ENCODE data around the gene L3MBTL4.
"Not testable (repeated sequence)": the region's sequence is repeated elsewhere in the genome, so short reads cannot be mapped to it uniquely, and the experiment has no call there.

The L3MBTL4 gene

GRCh38 chr18:6294148-6294784 lies 120.4 kb downstream of the L3MBTL4 start:
- DNase-seq, result peak; percentile 17

DNA sequence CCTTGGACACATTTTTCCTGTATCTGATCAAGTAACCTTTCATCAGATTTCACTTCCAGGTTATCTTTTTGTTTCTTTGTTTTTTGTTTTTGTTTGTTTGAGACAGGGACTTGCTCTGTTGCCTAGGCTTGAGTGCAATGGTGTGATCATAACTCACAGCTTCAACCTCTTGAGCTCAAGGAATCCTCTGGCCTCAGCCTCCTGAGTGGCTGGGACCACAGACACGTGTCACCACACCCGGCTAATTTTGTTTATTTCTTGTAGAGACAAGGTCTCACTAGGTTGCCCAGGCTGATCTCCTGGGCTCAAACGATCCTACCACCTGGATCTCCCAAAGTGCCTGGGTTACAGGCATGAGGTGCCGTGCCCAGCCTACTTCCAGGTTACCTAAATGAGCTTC lies 124.9 kb downstream of the L3MBTL4 start:
- no peak for DNase-seq

- DNase-seq, result no peak
Measured at GRCh38 chr18:6286585-6286984, 128.1 kb downstream of the L3MBTL4 start.

DNA sequence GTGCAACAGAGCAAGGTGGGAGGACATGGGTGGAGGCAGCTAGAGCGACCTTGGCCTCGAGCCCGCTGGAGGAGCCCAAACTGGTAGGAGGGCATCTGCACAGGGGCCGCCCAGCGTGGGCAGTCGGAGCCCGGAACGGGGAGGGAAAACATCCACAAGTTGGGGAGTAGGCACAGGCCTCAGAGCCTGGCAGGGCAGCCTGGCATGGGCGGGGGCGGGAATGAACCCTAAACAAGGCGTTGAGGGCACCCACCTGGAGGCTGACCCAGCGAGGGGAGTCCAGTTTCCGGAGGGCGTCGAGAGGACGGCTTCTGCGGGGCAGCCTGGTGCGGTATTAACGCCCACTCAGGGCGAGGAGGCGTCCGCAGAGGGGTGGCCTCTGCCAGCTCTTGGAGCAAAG lies 129.9 kb downstream of the L3MBTL4 start:
- no peak for DNase-seq

DNA sequence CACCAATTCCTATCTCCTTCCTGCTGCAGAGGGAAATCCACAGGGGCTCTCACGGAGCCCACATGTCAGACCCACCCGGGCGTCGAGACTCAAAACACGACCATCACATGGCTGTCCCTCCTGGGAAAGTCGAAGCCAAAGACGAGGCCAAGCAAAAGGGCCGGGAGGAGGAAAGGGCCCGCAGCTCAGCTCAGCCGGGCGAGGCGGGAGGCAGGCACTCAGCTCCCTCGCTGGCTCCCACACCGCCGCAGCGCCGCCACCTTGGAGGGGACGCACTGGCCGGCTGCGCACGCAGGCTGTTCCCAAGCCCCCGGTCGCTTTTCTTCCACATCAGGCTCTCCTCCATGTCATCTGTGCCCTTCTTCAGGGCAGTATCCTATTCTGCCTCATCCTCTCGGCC lies 130.4 kb downstream of the L3MBTL4 start:
- no peak for DNase-seq

GRCh38 chr18:6281874-6282273 lies 132.8 kb downstream of the L3MBTL4 start:
- DNase-seq, result no peak

DNA sequence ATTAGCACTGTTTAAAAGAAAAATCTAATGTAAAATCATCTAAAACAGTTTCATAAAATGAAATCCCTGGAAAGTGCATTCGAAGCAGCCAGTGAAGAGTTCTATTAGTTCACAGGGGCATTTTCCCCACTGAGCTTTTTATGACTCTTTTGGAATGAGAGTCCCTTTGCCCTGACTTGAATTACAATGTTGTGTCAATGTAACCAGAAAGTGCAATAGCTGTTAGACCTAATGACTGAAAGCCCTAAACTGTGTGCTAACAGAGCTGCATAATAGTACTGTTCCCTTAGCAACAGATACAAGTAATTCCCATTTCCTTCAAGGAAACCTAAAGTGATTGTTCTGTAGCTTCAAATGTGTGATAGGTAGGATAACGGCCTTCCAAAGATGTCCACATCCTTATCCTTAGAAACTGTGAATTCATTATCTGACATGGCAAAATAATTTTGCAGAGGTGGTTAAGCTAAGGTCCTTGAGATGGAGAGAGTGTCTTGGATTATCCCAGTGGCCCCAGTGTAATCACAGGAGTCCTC lies 134.4 kb downstream of the L3MBTL4 start:
- DNase-seq, result no peak

DNA sequence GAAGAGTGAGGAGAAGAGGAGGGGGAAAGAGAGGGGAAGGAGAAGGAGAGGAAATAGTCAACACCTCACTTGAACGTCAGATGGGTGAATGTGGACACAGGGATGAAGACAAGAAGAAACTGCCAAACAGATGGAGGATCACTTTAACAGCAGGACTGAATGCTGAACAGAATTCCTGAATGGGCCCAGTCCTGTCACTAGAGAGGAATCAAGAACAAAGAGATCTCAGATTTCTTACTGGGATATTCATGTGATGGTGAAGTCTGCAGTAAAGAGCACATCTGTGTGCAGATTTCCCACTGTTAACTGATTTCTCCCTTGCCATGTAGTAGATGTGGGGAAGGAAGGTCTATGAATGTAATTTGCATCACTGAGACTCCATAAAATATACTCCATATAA lies 135.4 kb downstream of the L3MBTL4 start:
- DNase-seq, result no peak

GRCh38 chr18:6273423-6273822 lies 141.3 kb downstream of the L3MBTL4 start:
- no peak for DNase-seq

- DNase-seq, result not testable (repeated sequence)
Measured at GRCh38 chr18:6272144-6272543, 142.6 kb downstream of the L3MBTL4 start.

- no peak for DNase-seq
Measured at GRCh38 chr18:6271585-6271984, 143.1 kb downstream of the L3MBTL4 start.

GRCh38 chr18:6270771-6271216 lies 143.9 kb downstream of the L3MBTL4 start:
- DNase-seq, result no peak

GRCh38 chr18:6269660-6270332 lies 144.9 kb downstream of the L3MBTL4 start:
- no peak for DNase-seq

GRCh38 chr18:6266212-6266611 lies 148.5 kb downstream of the L3MBTL4 start:
- DNase-seq, result no peak

DNA sequence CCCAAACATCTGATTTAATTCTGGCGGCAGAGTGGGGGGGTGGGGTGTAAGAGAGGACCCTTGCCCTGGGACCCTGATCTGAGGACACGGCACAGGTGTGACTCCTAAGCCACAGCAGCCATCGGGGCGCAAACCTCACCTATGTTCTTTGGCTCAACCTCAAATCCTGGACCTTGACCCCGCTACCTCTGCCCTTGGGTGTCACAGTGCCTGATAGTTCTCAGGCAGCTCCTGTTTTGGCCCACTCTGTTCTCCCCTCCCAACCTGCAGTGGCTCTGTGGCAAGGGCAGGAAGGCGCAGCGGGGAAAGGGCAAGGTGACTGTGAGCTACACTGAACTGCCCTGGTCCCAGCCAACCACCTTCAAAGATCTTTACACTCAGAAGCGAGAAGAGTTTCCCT lies 152.8 kb downstream of the L3MBTL4 start:
- no peak for DNase-seq

- DNase-seq, result not testable (repeated sequence)
Measured at GRCh38 chr18:6259324-6259723, 155.4 kb downstream of the L3MBTL4 start.

- DNase-seq, result no peak
Measured at GRCh38 chr18:6257950-6258349, 156.8 kb downstream of the L3MBTL4 start.

DNA sequence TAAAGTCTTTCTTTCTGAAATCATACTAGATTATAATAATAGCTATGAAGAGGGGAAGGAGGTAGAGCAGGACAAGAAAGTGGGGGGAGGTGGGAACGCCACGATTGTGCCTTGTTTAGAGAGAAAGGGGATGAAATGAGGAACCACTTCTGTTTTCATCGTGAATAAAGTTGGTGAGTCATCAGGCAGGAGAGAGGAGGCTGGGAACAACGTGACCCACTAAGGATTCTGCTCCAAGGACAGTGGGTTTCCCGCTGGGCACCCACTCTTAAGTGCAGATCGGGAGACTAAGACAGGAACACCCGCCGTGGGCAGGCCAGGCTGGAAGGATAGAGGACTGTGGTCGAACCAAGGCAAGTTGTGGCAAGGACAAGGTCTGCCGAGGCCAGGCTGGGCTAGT lies 158.2 kb downstream of the L3MBTL4 start:
- DNase-seq, result no peak

DNA sequence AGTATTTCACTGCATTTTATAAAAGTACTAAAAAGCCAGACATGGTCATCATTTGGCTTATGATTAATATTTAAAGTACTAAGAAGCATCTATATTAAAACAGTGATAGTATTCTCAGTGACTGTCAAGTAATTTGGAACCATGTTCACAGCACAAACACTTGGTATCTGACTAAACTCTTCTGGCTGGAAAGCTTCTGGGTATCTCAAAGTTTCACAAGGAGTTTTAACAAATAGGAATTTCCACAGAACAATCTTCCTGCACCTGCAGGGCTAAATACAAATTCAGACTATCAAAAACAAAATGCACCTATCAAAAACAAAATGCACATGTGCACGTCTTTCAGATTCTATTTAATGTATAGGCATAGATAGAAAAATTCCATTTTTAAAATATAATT lies 158.8 kb downstream of the L3MBTL4 start:
- DNase-seq, result no peak

- no peak for DNase-seq
Measured at GRCh38 chr18:6255116-6255705, 159.5 kb downstream of the L3MBTL4 start.

- DNase-seq, result no peak
Measured at GRCh38 chr18:6254456-6254855, 160.3 kb downstream of the L3MBTL4 start.

GRCh38 chr18:6251084-6251483 lies 163.6 kb downstream of the L3MBTL4 start:
- no peak for DNase-seq

DNA sequence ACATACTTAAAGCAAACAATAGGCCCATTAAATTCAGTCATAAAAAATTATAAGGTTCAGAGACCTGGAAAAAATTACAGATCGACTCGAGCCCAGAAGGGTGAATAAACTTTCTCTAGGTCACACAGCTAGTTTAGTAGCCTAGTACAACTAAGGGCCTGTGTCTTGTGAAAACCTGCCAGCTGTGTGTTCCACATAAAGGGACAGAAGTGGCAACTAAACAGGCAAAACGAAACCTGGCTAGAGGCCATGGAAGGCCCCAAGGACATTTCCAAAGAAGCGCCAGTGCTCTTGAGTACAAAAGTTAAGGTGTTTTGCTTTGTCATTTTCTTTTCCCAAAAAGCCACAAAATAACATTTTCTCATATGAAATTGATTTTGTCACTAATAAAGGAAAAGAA lies 164.9 kb downstream of the L3MBTL4 start:
- no peak for DNase-seq

GRCh38 chr18:6249170-6249569 lies 165.5 kb downstream of the L3MBTL4 start:
- no peak for DNase-seq
